Activated naive CD4-positive, alpha-beta T cell treated with anti-CD3 and anti-CD28 coated beads, Interleukin-2, amount 50 U/mL, for 24 hours (primary cell): ENCODE data around the gene ENOX2.

Experiments used
- H3K27ac Mint-ChIP-seq: one replicate; pipeline ENCODE4 v1.8.0; 2021; ENCODE audit warnings: mild to moderate bottlenecking, mixed read lengths
- H3K27me3 Mint-ChIP-seq: one replicate; pipeline ENCODE4 v1.8.0; 2021; ENCODE audit warnings: mixed read lengths
- H3K36me3 Mint-ChIP-seq: one replicate; pipeline ENCODE4 v1.8.0; 2021; ENCODE audit warnings: mixed read lengths
- H3K4me1 Mint-ChIP-seq: one replicate; pipeline ENCODE4 v1.8.0; 2021; ENCODE audit warnings: mixed read lengths
- H3K4me3 Mint-ChIP-seq: one replicate; pipeline ENCODE4 v1.8.0; 2021; ENCODE audit warnings: mild to moderate bottlenecking, mixed read lengths
- H3K9me3 Mint-ChIP-seq: one replicate; pipeline ENCODE4 v1.8.0; 2021; ENCODE audit warnings: mixed read lengths

Gene ENOX2

DNA sequence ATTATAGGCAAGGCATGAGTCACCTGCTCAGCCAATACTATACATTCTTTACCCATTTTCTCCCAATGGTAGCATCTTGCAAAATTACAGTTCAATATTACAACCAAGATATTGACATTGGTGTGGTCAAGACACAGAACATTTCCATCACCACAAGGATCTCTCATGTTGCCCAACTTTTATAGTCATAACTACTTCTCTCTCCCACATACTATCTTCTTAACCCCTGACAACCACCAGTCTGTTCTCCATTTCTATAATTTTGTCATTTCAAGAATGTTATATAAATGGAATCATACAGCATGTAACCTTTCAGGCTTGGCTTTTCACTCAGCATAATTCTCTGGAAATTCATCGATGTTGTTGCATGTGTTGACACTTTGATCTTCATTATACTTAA is 144.9 kb downstream of the ENOX2 start:
- Mint-ChIP-seq H3K4me3 (no peak overlapping the region), H3K9me3 (no peaks in the 10 kb centered on the region), H3K27ac (no peak overlapping the region), H3K27me3 (no peaks in the 10 kb centered on the region), H3K36me3 (peaks cover 11% of the 10 kb centered on the region), H3K4me1 (no peaks in the 10 kb centered on the region)

- Mint-ChIP-seq H3K4me1 (no peaks in the 10 kb centered on the region), H3K36me3 (peaks cover 6% of the 10 kb centered on the region), H3K27ac (no peak overlapping the region), H3K27me3 (no peaks in the 10 kb centered on the region), H3K4me3 (no peak overlapping the region), H3K9me3 (no peaks in the 10 kb centered on the region)
Observed at GRCh38 chrX:130756233-130756632, 146.8 kb downstream of the ENOX2 start.

- Mint-ChIP-seq H3K4me3 (no peak overlapping the region), H3K27me3 (no peaks in the 10 kb centered on the region), H3K4me1 (no peaks in the 10 kb centered on the region), H3K27ac (no peak overlapping the region), H3K36me3 (peaks cover 5% of the 10 kb centered on the region), H3K9me3 (no peaks in the 10 kb centered on the region)
Observed at GRCh38 chrX:130754353-130754752, 148.7 kb downstream of the ENOX2 start.

DNA sequence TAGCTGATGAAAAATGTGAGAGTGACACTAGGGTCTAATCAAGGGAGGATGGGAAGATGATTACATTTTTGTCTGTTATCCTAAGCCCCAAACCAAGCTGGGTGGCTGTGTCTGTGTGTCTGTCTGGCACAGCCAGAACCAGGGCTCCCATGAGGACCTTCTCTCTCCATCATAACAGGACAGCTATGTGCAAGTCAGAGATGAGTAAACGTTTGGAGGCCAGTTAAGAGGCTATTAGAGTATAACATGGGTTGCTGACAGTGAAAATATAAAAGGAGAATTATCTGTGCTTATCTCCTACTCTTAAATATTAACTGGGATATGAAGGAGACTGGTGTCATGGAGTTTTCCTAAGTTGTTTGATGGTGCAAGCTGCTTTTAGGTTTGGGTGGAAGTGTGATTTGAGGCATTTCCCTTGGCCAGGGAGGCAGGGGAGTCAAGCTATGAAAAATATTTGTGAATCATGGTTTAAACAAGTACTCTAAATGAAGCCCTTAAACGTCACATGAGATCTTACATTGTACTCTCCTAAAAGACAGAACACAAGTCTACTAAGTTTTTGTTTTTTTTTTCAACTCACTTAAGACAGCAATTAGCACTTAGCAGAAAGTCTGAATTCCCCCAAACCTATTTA is 156.2 kb downstream of the ENOX2 start:
- Mint-ChIP-seq H3K27me3 (no peaks in the 10 kb centered on the region), H3K4me3 (no peak overlapping the region), H3K27ac (no peak overlapping the region), H3K4me1 (no peaks in the 10 kb centered on the region), H3K36me3 (peaks cover 1% of the 10 kb centered on the region), H3K9me3 (no peaks in the 10 kb centered on the region)

- Mint-ChIP-seq H3K4me1 (no peaks in the 10 kb centered on the region), H3K36me3 (peaks cover 1% of the 10 kb centered on the region), H3K27ac (no peak overlapping the region), H3K4me3 (no peak overlapping the region), H3K9me3 (no peaks in the 10 kb centered on the region), H3K27me3 (no peaks in the 10 kb centered on the region)
Observed at GRCh38 chrX:130746077-130746476, 156.9 kb downstream of the ENOX2 start.

DNA sequence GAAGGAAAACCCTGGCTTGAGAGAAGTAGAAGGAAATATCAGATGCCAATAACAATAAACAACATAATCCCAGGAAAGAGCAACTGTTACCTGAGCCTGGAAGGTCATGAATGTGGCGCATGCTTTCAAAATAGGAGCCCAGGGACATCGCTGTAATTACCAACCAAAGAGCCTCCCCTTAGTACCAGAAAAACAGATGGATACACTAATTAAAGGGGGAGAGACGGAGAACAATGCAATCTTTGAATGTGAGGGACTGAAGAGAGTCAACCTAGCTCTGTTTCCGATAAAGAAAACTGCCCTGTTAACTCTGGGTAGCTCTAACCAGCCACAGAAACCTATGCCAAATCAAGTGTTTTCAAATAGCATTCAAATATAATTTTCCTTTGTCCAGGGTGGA is 161.4 kb downstream of the ENOX2 start:
- Mint-ChIP-seq H3K27ac (no peak overlapping the region), H3K36me3 (peaks cover 9% of the 10 kb centered on the region), H3K4me3 (no peak overlapping the region), H3K4me1 (no peaks in the 10 kb centered on the region), H3K9me3 (no peaks in the 10 kb centered on the region), H3K27me3 (no peaks in the 10 kb centered on the region)

GRCh38 chrX:130741151-130741550 is 161.9 kb downstream of the ENOX2 start:
- Mint-ChIP-seq H3K4me3 (no peak overlapping the region), H3K27me3 (no peaks in the 10 kb centered on the region), H3K36me3 (peaks cover 9% of the 10 kb centered on the region), H3K27ac (no peak overlapping the region), H3K9me3 (no peaks in the 10 kb centered on the region), H3K4me1 (no peaks in the 10 kb centered on the region)

DNA sequence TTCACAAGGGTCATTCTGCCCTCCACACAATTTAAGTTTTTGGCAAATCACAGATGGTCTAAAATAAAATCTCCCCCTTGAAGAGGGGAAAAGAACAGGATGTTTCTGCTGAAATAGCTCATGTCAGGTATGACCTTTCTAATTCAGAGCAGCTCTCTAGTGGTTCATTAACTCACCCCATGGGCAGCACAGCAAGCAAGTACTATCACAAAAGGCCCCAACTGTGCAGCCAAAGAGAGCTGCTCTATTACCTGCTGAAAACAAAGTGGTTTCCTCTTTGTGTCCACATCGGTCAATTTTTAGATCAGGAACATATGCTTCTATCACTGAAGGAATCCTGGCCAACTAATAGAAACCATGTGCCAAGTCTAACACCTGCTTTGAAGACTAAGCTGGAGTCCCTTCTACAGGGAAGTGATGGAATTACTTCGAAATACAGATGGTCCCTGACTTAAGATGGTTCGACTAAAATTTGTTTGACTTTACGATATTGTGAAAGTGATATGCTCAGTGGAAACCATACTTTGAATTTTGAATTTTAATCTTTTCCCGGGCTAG is 164.3 kb downstream of the ENOX2 start:
- Mint-ChIP-seq H3K9me3 (no peaks in the 10 kb centered on the region), H3K36me3 (peaks cover 14% of the 10 kb centered on the region), H3K4me3 (no peak overlapping the region), H3K27ac (no peak overlapping the region), H3K4me1 (no peaks in the 10 kb centered on the region), H3K27me3 (no peaks in the 10 kb centered on the region)

- no peak overlapping the region for H3K4me3 Mint-ChIP-seq
- no peaks in the 10 kb centered on the region for H3K9me3 Mint-ChIP-seq
- H3K27me3 Mint-ChIP-seq = no peaks in the 10 kb centered on the region
- no peaks in the 10 kb centered on the region for H3K4me1 Mint-ChIP-seq
- peaks cover 18% of the 10 kb centered on the region for H3K36me3 Mint-ChIP-seq
- no peak overlapping the region for H3K27ac Mint-ChIP-seq
Observed at GRCh38 chrX:130734713-130735112, 168.3 kb downstream of the ENOX2 start.

- no peaks in the 10 kb centered on the region for H3K27me3 Mint-ChIP-seq
- peaks cover 23% of the 10 kb centered on the region for H3K36me3 Mint-ChIP-seq
- H3K4me1 Mint-ChIP-seq = no peaks in the 10 kb centered on the region
- H3K9me3 Mint-ChIP-seq = no peaks in the 10 kb centered on the region
- no peak overlapping the region for H3K27ac Mint-ChIP-seq
- no peak overlapping the region for H3K4me3 Mint-ChIP-seq
Observed at GRCh38 chrX:130728208-130728607, 174.8 kb downstream of the ENOX2 start.

DNA sequence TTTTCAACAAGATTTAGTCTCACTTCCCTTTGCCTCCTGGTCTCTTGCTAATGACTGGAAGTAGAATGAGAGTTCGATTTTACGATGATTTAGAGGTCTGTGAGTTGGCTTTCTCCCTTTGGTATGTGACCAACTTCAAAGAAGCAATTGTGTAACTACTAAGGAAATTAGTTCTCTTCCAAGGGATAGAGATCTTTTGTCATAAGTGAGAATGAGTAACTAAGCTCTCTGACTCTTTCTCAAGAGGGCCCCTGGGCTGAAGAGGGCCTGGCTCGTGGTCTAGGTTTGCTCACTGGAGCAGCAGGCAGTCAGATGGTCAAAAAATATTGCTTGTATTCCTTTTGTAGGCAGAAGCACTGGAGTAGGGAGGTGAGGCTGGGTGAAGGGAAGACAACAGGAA is 176.3 kb downstream of the ENOX2 start:
- Mint-ChIP-seq H3K4me3 (no peak overlapping the region), H3K27ac (no peak overlapping the region), H3K9me3 (no peaks in the 10 kb centered on the region), H3K36me3 (peaks cover 20% of the 10 kb centered on the region), H3K4me1 (no peaks in the 10 kb centered on the region), H3K27me3 (no peaks in the 10 kb centered on the region)

GRCh38 chrX:130725519-130725918 is 177.5 kb downstream of the ENOX2 start:
- H3K27me3 Mint-ChIP-seq = no peaks in the 10 kb centered on the region
- H3K36me3 Mint-ChIP-seq = peaks cover 18% of the 10 kb centered on the region
- no peaks in the 10 kb centered on the region for H3K4me1 Mint-ChIP-seq
- no peak overlapping the region for H3K4me3 Mint-ChIP-seq
- no peak overlapping the region for H3K27ac Mint-ChIP-seq
- no peaks in the 10 kb centered on the region for H3K9me3 Mint-ChIP-seq

DNA sequence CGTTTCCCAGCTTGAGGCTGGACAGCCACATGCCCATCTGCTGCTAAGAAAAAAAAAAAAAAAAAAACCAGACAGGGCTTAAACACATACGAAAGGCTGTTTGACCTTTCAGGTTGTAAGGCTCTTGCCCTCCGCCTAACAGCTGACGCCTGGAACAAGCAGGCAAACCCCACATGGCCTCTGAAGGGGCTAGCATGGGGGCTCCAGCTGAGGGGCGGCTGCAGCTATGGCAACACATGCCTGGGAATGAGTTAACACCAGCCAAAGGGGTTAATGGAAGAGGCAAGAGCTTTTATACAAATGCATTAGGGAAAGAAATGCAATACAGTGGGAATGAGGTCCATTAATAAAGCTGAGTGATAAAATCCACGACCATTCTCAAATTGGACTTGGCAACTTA is 183.6 kb downstream of the ENOX2 start:
- H3K36me3 Mint-ChIP-seq = peaks cover 2% of the 10 kb centered on the region
- no peak overlapping the region for H3K4me3 Mint-ChIP-seq
- H3K9me3 Mint-ChIP-seq = no peaks in the 10 kb centered on the region
- no peak overlapping the region for H3K27ac Mint-ChIP-seq
- H3K4me1 Mint-ChIP-seq = no peaks in the 10 kb centered on the region
- no peaks in the 10 kb centered on the region for H3K27me3 Mint-ChIP-seq

DNA sequence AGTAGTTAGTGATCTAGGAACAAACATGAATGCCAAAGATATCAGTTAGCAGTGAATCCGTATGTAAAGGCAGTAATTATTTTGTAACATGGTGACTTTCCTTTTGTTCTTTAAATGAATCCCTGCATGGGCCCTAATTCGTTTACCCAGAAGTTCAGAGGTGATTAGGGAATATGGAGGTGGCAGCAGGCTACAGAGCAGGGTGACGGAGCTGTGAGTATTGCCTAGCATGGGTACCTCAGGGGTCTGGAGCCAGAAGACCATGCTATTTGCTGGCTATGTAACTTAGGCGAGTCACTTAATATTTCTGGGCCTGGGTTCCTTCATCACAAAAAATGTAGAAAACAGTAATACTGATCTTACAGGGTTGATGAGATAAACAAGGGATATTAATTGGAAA is 184.9 kb downstream of the ENOX2 start:
- no peak overlapping the region for H3K27ac Mint-ChIP-seq
- no peaks in the 10 kb centered on the region for H3K4me1 Mint-ChIP-seq
- H3K9me3 Mint-ChIP-seq = no peaks in the 10 kb centered on the region
- peaks cover 2% of the 10 kb centered on the region for H3K36me3 Mint-ChIP-seq
- H3K4me3 Mint-ChIP-seq = no peak overlapping the region
- H3K27me3 Mint-ChIP-seq = no peaks in the 10 kb centered on the region

DNA sequence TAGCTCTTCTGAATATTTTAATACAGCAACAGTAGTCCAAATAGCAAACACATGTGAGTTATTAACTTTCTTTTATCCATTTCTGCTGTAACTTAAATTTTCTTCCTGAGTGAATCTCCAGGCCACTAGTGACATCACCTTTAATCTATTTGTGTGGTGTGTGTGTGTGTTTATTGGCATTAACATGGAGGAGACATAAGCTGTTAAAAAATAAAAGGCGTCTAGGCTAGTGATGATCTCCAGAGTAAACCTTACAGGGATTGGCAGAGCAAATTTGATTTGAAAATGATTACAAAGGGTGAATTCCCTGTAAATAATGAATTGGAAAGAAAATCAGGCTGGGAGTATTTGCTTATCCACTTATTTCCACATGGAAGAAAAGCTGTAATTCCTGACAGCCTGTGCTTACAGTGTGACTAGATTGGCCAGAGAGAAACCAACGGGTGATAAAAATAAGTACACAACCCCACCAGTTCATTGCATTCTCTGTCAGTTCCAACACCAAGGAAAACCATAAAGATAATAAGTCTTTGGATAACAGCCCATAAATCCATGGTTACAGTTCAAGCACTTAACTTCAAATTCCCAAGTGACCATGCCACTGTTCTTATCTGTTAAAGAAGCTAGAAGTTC is 186.1 kb downstream of the ENOX2 start:
- no peak overlapping the region for H3K27ac Mint-ChIP-seq
- peaks cover 2% of the 10 kb centered on the region for H3K36me3 Mint-ChIP-seq
- no peaks in the 10 kb centered on the region for H3K27me3 Mint-ChIP-seq
- H3K4me3 Mint-ChIP-seq = no peak overlapping the region
- no peaks in the 10 kb centered on the region for H3K4me1 Mint-ChIP-seq
- no peaks in the 10 kb centered on the region for H3K9me3 Mint-ChIP-seq

DNA sequence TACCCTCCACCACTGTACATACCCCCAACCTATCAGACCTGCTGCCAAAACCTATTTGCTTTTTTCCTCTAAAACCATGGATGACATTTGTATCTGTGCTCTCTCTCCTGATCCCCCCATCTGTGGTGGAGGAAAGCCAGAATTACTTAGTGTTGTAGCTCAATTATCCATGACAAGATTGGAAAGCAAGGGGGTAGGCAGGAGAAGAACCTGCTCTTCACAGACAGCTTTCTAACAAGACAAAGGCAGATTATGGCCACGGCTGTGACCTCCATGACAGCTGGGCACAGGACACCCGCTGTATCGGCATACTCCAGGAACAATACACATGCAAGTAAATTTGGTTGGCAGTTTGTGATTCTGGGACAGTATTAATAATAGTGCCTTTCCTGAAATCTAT is 186.7 kb downstream of the ENOX2 start:
- Mint-ChIP-seq H3K4me1 (no peaks in the 10 kb centered on the region), H3K27me3 (no peaks in the 10 kb centered on the region), H3K4me3 (no peak overlapping the region), H3K9me3 (no peaks in the 10 kb centered on the region), H3K36me3 (peaks cover 3% of the 10 kb centered on the region), H3K27ac (no peak overlapping the region)

DNA sequence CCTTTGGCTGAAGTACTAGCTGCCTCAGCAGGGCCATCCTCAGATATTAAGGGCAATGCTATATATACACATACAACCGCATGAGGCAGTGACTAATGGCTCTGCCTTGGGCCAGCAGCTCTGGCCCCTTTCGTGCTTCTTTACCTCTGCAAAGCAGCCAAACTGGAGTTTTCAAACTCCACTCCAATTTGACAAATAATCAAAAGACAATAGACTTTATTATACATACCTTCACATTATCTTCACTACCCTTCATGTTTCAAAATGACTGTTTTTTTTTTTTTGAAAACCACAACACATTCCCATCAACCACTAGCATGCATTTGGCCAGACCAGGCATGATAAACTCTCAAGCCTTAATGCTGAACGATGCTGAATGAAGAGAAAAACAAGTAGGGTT is 187.7 kb downstream of the ENOX2 start:
- Mint-ChIP-seq H3K27ac (no peak overlapping the region), H3K36me3 (peaks cover 4% of the 10 kb centered on the region), H3K4me1 (no peaks in the 10 kb centered on the region), H3K9me3 (no peaks in the 10 kb centered on the region), H3K27me3 (no peaks in the 10 kb centered on the region), H3K4me3 (no peak overlapping the region)
